Endodermal cell (in vitro differentiated cells): ENCODE results near the gene VPS54. TPM values are rescaled to one million over a fixed set of nuclear protein-coding genes. Genes with fewer than 3 reads are reported as not detected.
A peak's percentile ranks its signal among the peaks of the same experiment; 100 is the strongest.
"Not testable (repeated sequence)": the region's sequence is repeated elsewhere in the genome, so short reads cannot be mapped to it uniquely, and the experiment has no call there.

Experiments
- DNase-seq: peaks from one replicate; pipeline ENCODE4 v3.0.0-alpha.2; 2017
- H3K27ac ChIP-seq: 2 replicates; pipeline ENCODE4 v1.5.1; 2013; ENCODE audit warnings: mild to moderate bottlenecking, low read depth, low read length, moderate library complexity
- H3K27me3 ChIP-seq: 2 replicates; pipeline ENCODE4 v1.6.1; 2013; ENCODE audit warnings: mild to moderate bottlenecking, low read length, moderate library complexity; ENCODE audit not compliant: insufficient read depth, control insufficient read depth, poor library complexity, severe bottlenecking
- H3K36me3 ChIP-seq: 2 replicates; pipeline ENCODE4 v1.7.0; 2013; ENCODE audit warnings: mild to moderate bottlenecking, low read length, moderate library complexity; ENCODE audit not compliant: control insufficient read depth, insufficient read depth
- H3K4me1 ChIP-seq: one replicate; pipeline ENCODE4 v1.7.0; 2013; ENCODE audit warnings: low read length; ENCODE audit not compliant: control insufficient read depth, insufficient read depth
- H3K4me3 ChIP-seq: 2 replicates; pipeline ENCODE4 v1.5.1; 2013; ENCODE audit warnings: mild to moderate bottlenecking, low read length, moderate library complexity
- H3K9ac ChIP-seq: 2 replicates; pipeline ENCODE4 v1.6.1; 2013; ENCODE audit warnings: mild to moderate bottlenecking, low read length, moderate library complexity; ENCODE audit not compliant: poor library complexity, severe bottlenecking; ENCODE audit errors: extremely low read depth
- H3K9me3 ChIP-seq: 2 replicates; pipeline ENCODE4 v1.6.1; 2013; ENCODE audit warnings: mild to moderate bottlenecking, low read length, moderate library complexity; ENCODE audit not compliant: control insufficient read depth
- H3K27ac Mint-ChIP-seq: 2 replicates; pipeline ENCODE4 v1.8.0; 2020; ENCODE audit warnings: mixed read lengths
- H3K27me3 Mint-ChIP-seq: 2 replicates; pipeline ENCODE4 v1.8.0; 2021; ENCODE audit warnings: mild to moderate bottlenecking, mixed read lengths; ENCODE audit not compliant: insufficient read depth
- H3K36me3 Mint-ChIP-seq: 2 replicates; pipeline ENCODE4 v1.8.0; 2020; ENCODE audit warnings: low read depth, mixed read lengths
- H3K4me1 Mint-ChIP-seq: 2 replicates; pipeline ENCODE4 v1.8.0; 2020; ENCODE audit warnings: mixed read lengths
- H3K4me3 Mint-ChIP-seq: 2 replicates; pipeline ENCODE4 v1.8.0; 2020; ENCODE audit warnings: mild to moderate bottlenecking, moderate library complexity, mixed read lengths
- H3K9me3 Mint-ChIP-seq: 2 replicates; pipeline ENCODE4 v1.8.0; 2020; ENCODE audit warnings: mild to moderate bottlenecking, mixed read lengths
- WGBS, 2 experiments: methylation state at CpG; one replicate each; pipeline versions ENCODE4 v1.1.5 to v1.1.7; 2013; ENCODE audit warnings: missing lambda C conversion rate in 2 of 2, mixed read lengths in 1 of 2; ENCODE audit not compliant: insufficient coverage in 1 of 2, insufficient read length in 1 of 2; 5-methylcytosine and 5-hydroxymethylcytosine counted together
- total RNA-seq, 2 donors: library from RNA; stranded (reverse); fragmentation: NEBNext Ultra II Directional in 1 of 2; extraction: Animal tissue kit (Norgen Biotek cat#: 25700) in 1 of 2; gene quantifications; 2 replicates in 1 of 2; 3 replicates in 1 of 2; pipeline ENCODE4 v1.2.1, GENCODE V29; 2021
- TF ChIP-seq, protein P1 (sequence below): fragments of 200-600 bp; sonication (generic); conservative IDR thresholded peaks from 2 replicates; pipeline ENCODE4 v1.5.0; 2021; ENCODE audit warnings: antibody characterized with exemption, mild to moderate bottlenecking

VPS54 gene
- total RNA-seq, 2 donors from 2014 or later: 18.4 to 25.7 TPM

DNA sequence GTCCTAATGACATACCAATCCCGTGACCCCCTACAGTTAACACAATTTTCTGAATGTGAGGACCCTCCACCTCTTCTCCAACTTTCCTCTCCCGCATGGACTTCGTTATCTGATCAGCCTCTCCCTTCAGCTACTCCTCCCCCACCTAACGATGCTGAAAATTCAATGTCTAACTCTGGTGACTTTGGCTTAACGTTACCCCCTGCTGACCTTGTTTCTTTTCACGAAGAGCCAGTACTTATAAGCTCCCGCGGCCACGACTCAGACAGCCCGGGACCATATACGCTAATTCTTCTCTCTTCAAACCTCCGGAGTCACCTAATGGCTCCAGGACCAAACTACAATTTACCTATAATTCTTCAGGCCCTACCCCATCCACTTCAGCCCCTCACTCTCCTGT lies 29.2 kb downstream of the VPS54 start:
- Histone ChIP-seq H3K9ac (no peak overlapping the region), H3K36me3 (peaks cover 10% of the 10 kb centered on the region), H3K27ac (no peak overlapping the region), H3K9me3 (peaks cover 51% of the 10 kb centered on the region), H3K4me1 (no peaks in the 10 kb centered on the region), H3K27me3 (no peaks in the 10 kb centered on the region), H3K4me3 (peak overlapping the region; percentile 58)
- Mint-ChIP-seq H3K27ac (no peak overlapping the region), H3K9me3 (peaks cover 45% of the 10 kb centered on the region), H3K27me3 (no peaks in the 10 kb centered on the region), H3K4me3 (no peak overlapping the region), H3K36me3 (peaks cover 53% of the 10 kb centered on the region), H3K4me1 (peaks cover 3% of the 10 kb centered on the region)
- DNase-seq: no peak
- TF ChIP-seq, protein P1, sequence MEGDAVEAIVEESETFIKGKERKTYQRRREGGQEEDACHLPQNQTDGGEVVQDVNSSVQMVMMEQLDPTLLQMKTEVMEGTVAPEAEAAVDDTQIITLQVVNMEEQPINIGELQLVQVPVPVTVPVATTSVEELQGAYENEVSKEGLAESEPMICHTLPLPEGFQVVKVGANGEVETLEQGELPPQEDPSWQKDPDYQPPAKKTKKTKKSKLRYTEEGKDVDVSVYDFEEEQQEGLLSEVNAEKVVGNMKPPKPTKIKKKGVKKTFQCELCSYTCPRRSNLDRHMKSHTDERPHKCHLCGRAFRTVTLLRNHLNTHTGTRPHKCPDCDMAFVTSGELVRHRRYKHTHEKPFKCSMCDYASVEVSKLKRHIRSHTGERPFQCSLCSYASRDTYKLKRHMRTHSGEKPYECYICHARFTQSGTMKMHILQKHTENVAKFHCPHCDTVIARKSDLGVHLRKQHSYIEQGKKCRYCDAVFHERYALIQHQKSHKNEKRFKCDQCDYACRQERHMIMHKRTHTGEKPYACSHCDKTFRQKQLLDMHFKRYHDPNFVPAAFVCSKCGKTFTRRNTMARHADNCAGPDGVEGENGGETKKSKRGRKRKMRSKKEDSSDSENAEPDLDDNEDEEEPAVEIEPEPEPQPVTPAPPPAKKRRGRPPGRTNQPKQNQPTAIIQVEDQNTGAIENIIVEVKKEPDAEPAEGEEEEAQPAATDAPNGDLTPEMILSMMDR: no peak
- 91 to 94% methylated on average over 11 to 12 of the region's 12 CpGs for WGBS, 2 experiments

DNA sequence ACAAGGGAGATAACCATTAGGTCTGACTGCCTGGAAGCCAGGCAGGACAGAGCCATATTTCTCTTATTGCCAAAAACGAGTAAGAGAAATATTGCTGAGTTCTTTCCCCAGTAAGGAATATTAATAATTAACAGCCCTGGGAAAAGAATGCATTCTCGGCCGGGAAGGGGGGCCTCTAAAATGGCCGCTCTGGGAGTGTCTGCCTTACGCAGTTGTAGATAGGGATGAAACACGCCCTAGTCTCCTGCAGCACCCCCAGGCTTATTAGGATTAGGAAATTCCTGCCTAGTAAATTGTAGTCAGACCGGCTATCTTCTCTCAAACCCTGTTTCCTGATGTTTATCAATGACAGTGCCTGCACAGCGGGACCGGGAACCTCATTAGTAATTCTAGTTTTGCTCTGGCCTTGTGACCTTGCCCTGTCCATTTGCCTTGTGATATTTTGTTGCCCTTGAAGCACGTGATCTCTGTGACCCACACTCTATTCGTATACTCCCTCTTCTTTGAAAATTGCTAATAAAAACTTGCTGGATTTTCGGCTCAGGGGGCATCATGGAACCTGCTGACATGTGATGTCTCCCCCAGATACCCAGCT lies 30.3 kb downstream of the VPS54 start:
- WGBS, 2 experiments: 94% methylated on average over 11 to 12 of the region's 12 CpGs
- H3K36me3 ChIP-seq, H3K4me1 Mint-ChIP-seq, H3K27me3 ChIP-seq, H3K27me3 Mint-ChIP-seq, H3K27ac Mint-ChIP-seq, H3K4me3 Mint-ChIP-seq, DNase-seq, H3K27ac ChIP-seq, H3K4me1 ChIP-seq, H3K9ac ChIP-seq: not testable (repeated sequence)
- peaks cover 47% of the 10 kb centered on the region for H3K9me3 ChIP-seq
- H3K4me3 ChIP-seq: peak overlapping the region; percentile 58
- Mint-ChIP-seq H3K9me3 (peaks cover 42% of the 10 kb centered on the region), H3K36me3 (peaks cover 48% of the 10 kb centered on the region)

- no peaks in the 10 kb centered on the region for H3K4me1 ChIP-seq
- DNase-seq: no peak
- no peaks in the 10 kb centered on the region for H3K27me3 Mint-ChIP-seq
- H3K36me3 ChIP-seq: peaks cover 34% of the 10 kb centered on the region
- H3K4me3 Mint-ChIP-seq: no peak overlapping the region
- no peak overlapping the region for H3K4me3 ChIP-seq
- no peaks in the 10 kb centered on the region for H3K27me3 ChIP-seq
- peaks cover 22% of the 10 kb centered on the region for H3K9me3 Mint-ChIP-seq
- H3K27ac ChIP-seq: no peak overlapping the region
- no peaks in the 10 kb centered on the region for H3K4me1 Mint-ChIP-seq
- no peak overlapping the region for H3K9ac ChIP-seq
- peaks cover 32% of the 10 kb centered on the region for H3K9me3 ChIP-seq
- H3K27ac Mint-ChIP-seq: no peak overlapping the region
- 93 to 97% methylated on average over 3 to 6 of the region's 6 CpGs for WGBS, 2 experiments
- TF ChIP-seq, protein P1: no peak
- H3K36me3 Mint-ChIP-seq: peaks cover 48% of the 10 kb centered on the region
Observed at GRCh38 chr2:63984606-63985359, 34.4 kb downstream of the VPS54 start.
